H1 (cell line): ENCODE measurements around the gene NAXD. TPM values are rescaled to one million over a fixed set of nuclear protein-coding genes. Genes with fewer than 3 reads are reported as not detected.

Experiments used
- ATF3 ChIP-seq: IDR thresholded peaks from 2 replicates; pipeline ENCODE4 v1.6.1; 2011; ENCODE audit warnings: low read depth, mild to moderate bottlenecking, low read length; ENCODE audit not compliant: insufficient read depth
- CEBPB ChIP-seq: IDR thresholded peaks from 2 replicates; pipeline ENCODE4 v1.6.1; 2012; ENCODE audit warnings: low read depth, low read length
- CHD7 ChIP-seq: fragments of 300-600 bp; sonication (generic); IDR thresholded peaks from 2 replicates; pipeline ENCODE4 v1.7.1; 2012; ENCODE audit warnings: low read length, moderate library complexity, mild to moderate bottlenecking, inconsistent platforms; ENCODE audit not compliant: insufficient replicate concordance
- GABPA ChIP-seq: IDR thresholded peaks from 2 replicates; pipeline ENCODE4 v1.6.1; 2011; ENCODE audit warnings: mild to moderate bottlenecking, low read length, moderate library complexity, borderline replicate concordance; ENCODE audit not compliant: insufficient read depth
- RBBP5 ChIP-seq: IDR thresholded peaks from 2 replicates; pipeline ENCODE4 v1.7.1; 2012; ENCODE audit warnings: low read depth, mild to moderate bottlenecking, inconsistent platforms, low read length, moderate library complexity, borderline replicate concordance
- USF2 ChIP-seq: IDR thresholded peaks from 2 replicates; pipeline ENCODE4 v1.6.1; 2011; ENCODE audit warnings: low read length, improper control_type of control experiment
- YY1 ChIP-seq: IDR thresholded peaks from 2 replicates; pipeline ENCODE4 v1.6.1; 2011; ENCODE audit warnings: low read depth, mild to moderate bottlenecking, low read length
- polyA plus RNA-seq, 7 experiments: library from polyadenylated mRNA; depleted of rRNA in 3 of 7; stranded (reverse) in 5 of 7; unstranded in 2 of 7; fragments of >200 nt in 5 of 7; fragments of 200-250 nt in 2 of 7; gene quantifications; 1 replicate in 5 of 7; 2 replicates in 1 of 7; 4 replicates in 1 of 7; pipeline versions ENCODE4 v1.2.1 to v1.2.3, GENCODE V29; 2011 to 2013; ENCODE audit warnings: missing spikeins in 2 of 7, mixed read lengths in 2 of 7
- total RNA-seq: library from RNA; stranded (reverse); fragmentation: NEBNext Ultra II Directional; extraction: Animal tissue kit (Norgen Biotek cat#: 25700); gene quantifications from 2 replicates; pipeline ENCODE4 v1.2.1, GENCODE V29; 2021

NAXD gene
- total and polyA plus RNA-seq, 2 of the 8 experiments (the other 6 are each of a cell fraction or from before 2014, with no cell fraction given), result 25.4 to 35.5 TPM

GRCh38 chr13:110616103-110617101 lies 1.1 kb downstream of the NAXD start (continued):
- no peak for TF ChIP-seq RBBP5
- TF ChIP-seq CHD7, result no peak
- TF ChIP-seq YY1, result no peak
- TF ChIP-seq GABPA, result peak; percentile 18; the same call in 1 of the 2 replicates
- TF ChIP-seq USF2, result no peak
- TF ChIP-seq CEBPB, result no peak
- TF ChIP-seq ATF3, result no peak
